H1 (cell line): ENCODE measurements around the gene KRTAP10-7. TPM values are rescaled to one million over a fixed set of nuclear protein-coding genes. Genes with fewer than 3 reads are reported as not detected.

ENCODE experiments used
- CTCF ChIA-PET: fragments of 300-600 bp; sonication (Branson Sonifier 250); formaldehyde crosslinking; loops from one replicate; lab custom pipeline; 2021; ENCODE audit not compliant: partially characterized antibody; lab: Charles Lee
- POLR2A ChIA-PET: fragments of 300-600 bp; sonication (Branson Sonifier 250); formaldehyde crosslinking; loops from one replicate; lab custom pipeline; 2021; ENCODE audit warnings: inconsistent platforms; ENCODE audit not compliant: partially characterized antibody; lab: Charles Lee
- DNase-seq, 2 experiments: peaks; one replicate each; pipeline versions ENCODE4 v3.0.0 to v3.0.0-alpha.2; 2010 to 2022; ENCODE audit warnings: low spot score in 2 of 2, low read depth in 1 of 2, mixed read lengths in 1 of 2
- FAIRE-seq: peaks from 2 replicates; lab custom pipeline; 2011; peaks lifted over from hg19 to GRCh38; lab: Jason Lieb, UNC
- H2AFZ ChIP-seq: 2 replicates; pipeline ENCODE4 v1.8.1; 2012; ENCODE audit warnings: low read length, inconsistent platforms
- H2AK5ac ChIP-seq: 2 replicates; pipeline ENCODE4 v1.6.1; 2013; ENCODE audit warnings: low read depth, low read length
- H2BK120ac ChIP-seq: replicated peaks from 2 replicates; pipeline ENCODE3; 2013; ENCODE audit warnings: low read depth, low read length, inconsistent platforms
- H2BK12ac ChIP-seq: 2 replicates; pipeline ENCODE4 v1.6.1; 2013; ENCODE audit warnings: low read depth, low read length
- H2BK15ac ChIP-seq: 2 replicates; pipeline ENCODE4 v1.6.1; 2013; ENCODE audit warnings: low read length
- H2BK20ac ChIP-seq: 2 replicates; pipeline ENCODE4 v1.6.1; 2013; ENCODE audit warnings: low read length
- H2BK5ac ChIP-seq: 2 replicates; pipeline ENCODE4 v1.6.1; 2013; ENCODE audit warnings: low read depth, low read length
- H3K14ac ChIP-seq: 2 replicates; pipeline ENCODE4 v1.6.1; 2013; ENCODE audit warnings: inconsistent platforms; ENCODE audit not compliant: insufficient read length
- H3K18ac ChIP-seq: 2 replicates; pipeline ENCODE4 v1.6.1; 2013; ENCODE audit warnings: low read length; ENCODE audit errors: extremely low read depth
- H3K23ac ChIP-seq: 2 replicates; pipeline ENCODE4 v1.6.1; 2013; ENCODE audit warnings: inconsistent platforms; ENCODE audit not compliant: insufficient read length
- H3K23me2 ChIP-seq: 2 replicates; pipeline ENCODE4 v1.6.1; 2013; ENCODE audit warnings: low read depth, low read length
- H3K27ac ChIP-seq: 2 replicates; pipeline ENCODE4 v1.6.1; 2011; ENCODE audit warnings: low read depth, low read length, inconsistent platforms
- H3K27me3 ChIP-seq, 4 experiments: replicated peaks in 1 of 4; 1 replicate in 1 of 4; 2 replicates in 3 of 4; pipeline versions ENCODE4 v1.6.1 to v1.8.1; 2011 to 2013; ENCODE audit warnings: low read length in 3 of 4, mild to moderate bottlenecking in 3 of 4, inconsistent platforms in 2 of 4, mixed read lengths in 2 of 4, moderate library complexity in 1 of 4; ENCODE audit not compliant: control insufficient read depth in 3 of 4, insufficient read depth in 3 of 4; ENCODE audit errors: extremely low read depth in 1 of 4
- H3K36me3 ChIP-seq, 4 experiments: 2 replicates each; pipeline versions ENCODE4 v1.6.1 to v1.8.1; 2011 to 2013; ENCODE audit warnings: mild to moderate bottlenecking in 4 of 4, low read length in 3 of 4, moderate library complexity in 2 of 4, control low read depth in 1 of 4, inconsistent platforms in 1 of 4; ENCODE audit not compliant: insufficient read depth in 4 of 4, control insufficient read depth in 2 of 4
- H3K4ac ChIP-seq: replicated peaks from 2 replicates; pipeline ENCODE3; 2013; ENCODE audit warnings: low read length, low read depth, mixed read lengths, inconsistent platforms; ENCODE audit not compliant: insufficient read length
- H3K4me1 ChIP-seq, 4 experiments: replicated peaks in 1 of 4; 1 replicate in 1 of 4; 2 replicates in 3 of 4; pipeline versions ENCODE4 v1.6.1 to v1.8.1; 2011 to 2013; ENCODE audit warnings: low read length in 3 of 4, inconsistent platforms in 2 of 4, mixed read lengths in 1 of 4; ENCODE audit not compliant: insufficient read depth in 4 of 4, control insufficient read depth in 3 of 4
- H3K4me2 ChIP-seq, 2 experiments: 2 replicates each; pipeline versions ENCODE4 v1.6.1 to v1.8.1; 2011 to 2013; ENCODE audit warnings: low read depth in 2 of 2, low read length in 2 of 2, control low read depth in 1 of 2, inconsistent platforms in 1 of 2, mild to moderate bottlenecking in 1 of 2; ENCODE audit not compliant: insufficient read depth in 1 of 2
- H3K4me3 ChIP-seq, 4 experiments: fragments of 200-600, 300-600 bp in 1 of 4; sonication (generic), shearing (Covaris generic), sonication (Bioruptor Twin) in 1 of 4; 2 replicates each; pipeline versions ENCODE4 v1.5.1 to v1.8.1; 2011 to 2016; ENCODE audit warnings: low read length in 4 of 4, low read depth in 3 of 4, control low read depth in 2 of 4, inconsistent platforms in 2 of 4, mild to moderate bottlenecking in 2 of 4, mixed read lengths in 1 of 4, moderate library complexity in 1 of 4; ENCODE audit not compliant: insufficient read depth in 2 of 4; ENCODE audit errors: extremely low read depth in 1 of 4
- H3K56ac ChIP-seq: replicated peaks from 2 replicates; pipeline ENCODE3; 2013; ENCODE audit warnings: low read depth, mild to moderate bottlenecking, mixed read lengths, low read length, inconsistent platforms; ENCODE audit not compliant: insufficient read length
- H3K79me1 ChIP-seq: 2 replicates; pipeline ENCODE4 v1.6.1; 2013; ENCODE audit warnings: low read depth, low read length, control low read depth
- H3K79me2 ChIP-seq, 2 experiments: 2 replicates each; pipeline versions ENCODE4 v1.6.1 to v1.8.1; 2012 to 2013; ENCODE audit warnings: low read length in 2 of 2, mild to moderate bottlenecking in 2 of 2, inconsistent platforms in 1 of 2; ENCODE audit not compliant: insufficient read depth in 2 of 2, control insufficient read depth in 1 of 2
- H3K9ac ChIP-seq, 4 experiments: replicated peaks in 1 of 4; 1 replicate in 1 of 4; 2 replicates in 3 of 4; pipeline versions ENCODE4 v1.6.1 to v1.8.1; 2011 to 2013; ENCODE audit warnings: low read depth in 3 of 4, low read length in 3 of 4, control low read depth in 2 of 4, mild to moderate bottlenecking in 2 of 4, moderate library complexity in 2 of 4, inconsistent platforms in 1 of 4; ENCODE audit errors: extremely low read depth in 1 of 4
- H3K9me3 ChIP-seq, 2 experiments: 2 replicates each; pipeline versions ENCODE4 v1.6.1 to v1.8.1; 2012 to 2013; ENCODE audit warnings: mild to moderate bottlenecking in 2 of 2, moderate library complexity in 2 of 2, control low read depth in 1 of 2, inconsistent platforms in 1 of 2, low read depth in 1 of 2, low read length in 1 of 2, mixed read lengths in 1 of 2; ENCODE audit not compliant: insufficient read depth in 2 of 2
- H4K20me1 ChIP-seq, 2 experiments: replicated peaks in 1 of 2; 2 replicates each; pipeline versions ENCODE3 to v1.8.1; 2011 to 2013; ENCODE audit warnings: inconsistent platforms in 2 of 2, low read length in 2 of 2, mild to moderate bottlenecking in 1 of 2; ENCODE audit not compliant: insufficient read depth in 2 of 2, control insufficient read depth in 1 of 2
- H4K5ac ChIP-seq: 2 replicates; pipeline ENCODE4 v1.6.1; 2013; ENCODE audit warnings: low read length, low read depth, mixed read lengths, inconsistent platforms; ENCODE audit not compliant: insufficient read length
- H4K8ac ChIP-seq: 2 replicates; pipeline ENCODE4 v1.8.0; 2013; ENCODE audit warnings: mild to moderate bottlenecking, moderate library complexity, low read length, inconsistent platforms; ENCODE audit not compliant: insufficient read depth; ENCODE audit errors: extremely low read depth
- H4K91ac ChIP-seq: replicated peaks from 2 replicates; pipeline ENCODE3; 2013; ENCODE audit warnings: low read length, mixed read lengths, inconsistent platforms; ENCODE audit not compliant: insufficient read length
- CBX5 ChIP-seq: fragments of 300-800, 300-1000 bp; sonication (generic); IDR thresholded peaks from 2 replicates; pipeline ENCODE4 v1.7.1; 2016; ENCODE audit warnings: antibody characterized with exemption, low read length, low read depth
- EZH2 ChIP-seq: fragments of 200-600 bp; sonication (generic); IDR thresholded peaks from 2 replicates; pipeline ENCODE4 v1.7.1; 2012; ENCODE audit warnings: low read depth, mild to moderate bottlenecking, moderate library complexity, low read length, inconsistent platforms; ENCODE audit not compliant: severe bottlenecking
- NRF1 ChIP-seq: IDR thresholded peaks from 2 replicates; pipeline ENCODE4 v1.6.1; 2011; ENCODE audit warnings: mild to moderate bottlenecking, low read depth, low read length, improper control_type of control experiment
- TAF1 ChIP-seq: IDR thresholded peaks from 2 replicates; pipeline ENCODE4 v1.6.1; 2011; ENCODE audit warnings: mild to moderate bottlenecking, low read depth, low read length
- WGBS, 2 experiments: shearing (Covaris generic) in 1 of 2; methylation state at CpG; one replicate each; pipeline versions ENCODE4 v1.1.6 to v1.1.7; 2013 to 2015; ENCODE audit warnings: low lambda C conversion rate in 2 of 2, mixed read lengths in 2 of 2, inconsistent platforms in 1 of 2, low coverage in 1 of 2, missing lambda C conversion rate in 1 of 2; ENCODE audit not compliant: insufficient replicate concordance in 2 of 2, insufficient coverage in 1 of 2, insufficient read length in 1 of 2; ENCODE audit errors: extremely low coverage in 1 of 2, missing lambda C conversion rate in 1 of 2; 5-methylcytosine and 5-hydroxymethylcytosine counted together
- polyA plus RNA-seq, 7 experiments: library from polyadenylated mRNA; depleted of rRNA in 3 of 7; stranded (reverse) in 5 of 7; unstranded in 2 of 7; fragments of >200 nt in 5 of 7; fragments of 200-250 nt in 2 of 7; gene quantifications; 1 replicate in 5 of 7; 2 replicates in 1 of 7; 4 replicates in 1 of 7; pipeline versions ENCODE4 v1.2.1 to v1.2.3, GENCODE V29; 2011 to 2013; ENCODE audit warnings: missing spikeins in 2 of 7, mixed read lengths in 2 of 7
- total RNA-seq: library from RNA; stranded (reverse); fragmentation: NEBNext Ultra II Directional; extraction: Animal tissue kit (Norgen Biotek cat#: 25700); gene quantifications from 2 replicates; pipeline ENCODE4 v1.2.1, GENCODE V29; 2021

Gene KRTAP10-7
- total and polyA plus RNA-seq, 2 of the 8 experiments (the other 6 are each of a cell fraction or from before 2014, with no cell fraction given), result not detected

GRCh38 chr21:44551340-44551961 lies 48.9 kb upstream of the KRTAP10-7 start, which contains the start of gene KRTAP10-2:
Gene KRTAP10-2 (minus strand): TSS chr21:44551505. CDS start chr21:44551458, 47 bp downstream.
- no peak within 1 kb of the TSS for H2AFZ ChIP-seq
- no peak within 1 kb of the TSS for H3K27ac ChIP-seq
- POLR2A ChIA-PET, result interaction anchor here (1.1 to 1.7 kb wide), 3 partner anchors 11 to 51 kb away, joined by 3 to 5 read pairs (median 3); no protein-coding TSS in a partner anchor
- H3K4me2 ChIP-seq, result no peak within 1 kb of the TSS; a peak in 1 of 4 replicates
- peak within 1 kb of the TSS; percentile 99 for H2BK20ac ChIP-seq
- peak within 1 kb of the TSS; percentile 95 for H3K4ac ChIP-seq
- no peaks in the 10 kb centered on the region for H3K27me3 ChIP-seq
- FAIRE-seq (no peak), DNase-seq (peak in 1 of 2 experiments; percentile 45)
- no peak within 1 kb of the TSS for H4K5ac ChIP-seq
- H2BK12ac ChIP-seq, result peak within 1 kb of the TSS; percentile 98
- peaks cover 9 to 35% (median 17%) of the 10 kb centered on the region in 4 experiments for H3K4me1 ChIP-seq
- H2BK5ac ChIP-seq, result peak within 1 kb of the TSS; percentile 66
- H3K23ac ChIP-seq, result no peak within 1 kb of the TSS
- no peak within 1 kb of the TSS for H3K14ac ChIP-seq
- peak within 1 kb of the TSS; percentile 98; the same call in 1 of the 2 replicates for H2BK15ac ChIP-seq
- H3K79me1 ChIP-seq, result no peaks in the 10 kb centered on the region
- H3K4me3 ChIP-seq, result no peak within 1 kb of the TSS
- H3K23me2 ChIP-seq, result no peaks in the 10 kb centered on the region
- peak within 1 kb of the TSS; percentile 82; the same call in 1 of the 2 replicates for H2AK5ac ChIP-seq
- no peak within 1 kb of the TSS for H3K56ac ChIP-seq
- no peaks in the 10 kb centered on the region for H3K36me3 ChIP-seq
- TF ChIP-seq EZH2, result no peak
- no peak for TF ChIP-seq CBX5
- no peak for TF ChIP-seq TAF1
- no peak for TF ChIP-seq NRF1
- TF ChIP-seq, all 59 proteins: peak for 0
- Histone ChIP-seq H3K9me3 (no peaks in the 10 kb centered on the region), H4K8ac (peak within 1 kb of the TSS; percentile 71), H2BK120ac (peak within 1 kb of the TSS; percentile 72), H3K18ac (peak within 1 kb of the TSS; percentile 83), H4K91ac (peak within 1 kb of the TSS; percentile 93), H4K20me1 (no peaks in the 10 kb centered on the region), H3K79me2 (no peaks in the 10 kb centered on the region), H3K9ac (no peak within 1 kb of the TSS)
- 87% methylated on average over 13 of the region's 17 CpGs; no CpG with 5 or more reads in 1 of the 2 experiments for WGBS, 2 experiments
- CTCF ChIA-PET, result interaction anchor here (0.8 to 1.4 kb wide), 3 partner anchors 159 to 242 kb away, joined by 3 to 4 read pairs (median 3); no protein-coding TSS in a partner anchor
